Loucy (cell line): ENCODE data around the gene FMNL2.

ENCODE experiments used
- H2AFZ ChIP-seq: fragments of 200-600 bp; sonication (generic); 2 replicates; pipeline ENCODE4 v1.6.0; 2016; ENCODE audit warnings: antibody characterized with exemption, mild to moderate bottlenecking, low read length, moderate library complexity
- H3F3A ChIP-seq: fragments of 200-600 bp; 2 replicates; pipeline ENCODE4 v1.6.0; 2016; ENCODE audit warnings: antibody characterized with exemption, low read depth, mild to moderate bottlenecking
- H3K27me3 ChIP-seq: fragments of 200-600 bp; sonication (generic); 2 replicates; pipeline ENCODE4 v1.6.1; 2014; ENCODE audit warnings: low read length, mild to moderate bottlenecking; ENCODE audit not compliant: insufficient read depth, poor library complexity, severe bottlenecking
- H3K36me3 ChIP-seq: fragments of 200-600 bp; sonication (generic); 2 replicates; pipeline ENCODE4 v1.6.1; 2016; ENCODE audit warnings: low read length; ENCODE audit not compliant: insufficient read depth
- H3K4me1 ChIP-seq: fragments of 200-600 bp; sonication (generic); 2 replicates; pipeline ENCODE4 v1.5.1; 2014; ENCODE audit warnings: low read length, mild to moderate bottlenecking; ENCODE audit not compliant: insufficient read depth, poor library complexity, severe bottlenecking
- H3K4me2 ChIP-seq: fragments of 200-600 bp; sonication (generic); 2 replicates; pipeline ENCODE4 v1.6.0; 2014; ENCODE audit warnings: antibody characterized with exemption, low read length, low read depth, mild to moderate bottlenecking; ENCODE audit not compliant: poor library complexity, severe bottlenecking
- H3K4me3 ChIP-seq: fragments of 200-600 bp; sonication (generic); 2 replicates; pipeline ENCODE4 v1.5.1; 2014; ENCODE audit warnings: low read length, mild to moderate bottlenecking, mixed read lengths; ENCODE audit not compliant: poor library complexity, severe bottlenecking
- H3K79me2 ChIP-seq: fragments of 200-600 bp; sonication (generic); 2 replicates; pipeline ENCODE4 v1.6.1; 2014; ENCODE audit warnings: low read length; ENCODE audit not compliant: insufficient read depth
- H3K9ac ChIP-seq: fragments of 200-600 bp; sonication (generic); 2 replicates; pipeline ENCODE4 v1.6.0; 2014; ENCODE audit warnings: mild to moderate bottlenecking, low read depth, low read length, moderate library complexity; ENCODE audit not compliant: poor library complexity, severe bottlenecking
- H3K9me2 ChIP-seq: fragments of 200-600 bp; sonication (generic); replicated peaks from 2 replicates; pipeline ENCODE4 v1.6.1; 2016; ENCODE audit warnings: low read depth, low read length, mixed read lengths
- H3K9me3 ChIP-seq: fragments of 200-600 bp; sonication (generic); 2 replicates; pipeline ENCODE4 v1.6.1; 2014; ENCODE audit warnings: mild to moderate bottlenecking, antibody characterized with exemption, low read length, low read depth; ENCODE audit not compliant: insufficient read depth
- H4K20me1 ChIP-seq: fragments of 200-600 bp; sonication (generic); 2 replicates; pipeline ENCODE4 v1.6.0; 2014; ENCODE audit warnings: antibody characterized with exemption, low read length, mild to moderate bottlenecking; ENCODE audit not compliant: insufficient read depth, poor library complexity, severe bottlenecking
- CTCF ChIP-seq: fragments of 200-600 bp; sonication (generic); conservative IDR thresholded peaks from 2 replicates; pipeline ENCODE4 v1.5.1; 2014; ENCODE audit warnings: mild to moderate bottlenecking, antibody characterized with exemption, low read length
- EZH2phosphoT487 ChIP-seq: fragments of 200-600 bp; IDR thresholded peaks from 2 replicates; pipeline ENCODE4 v1.6.1; 2018; ENCODE audit warnings: antibody characterized with exemption, mild to moderate bottlenecking, moderate library complexity, borderline replicate concordance

The FMNL2 gene

GRCh38 chr2:152456262-152456661 is 121.3 kb downstream of the FMNL2 start:
- Histone ChIP-seq H2AFZ (no peak overlapping the region), H3F3A (no peaks in the 10 kb centered on the region), H3K4me1 (no peaks in the 10 kb centered on the region), H4K20me1 (no peaks in the 10 kb centered on the region), H3K79me2 (no peaks in the 10 kb centered on the region), H3K4me3 (no peak overlapping the region), H3K27me3 (no peaks in the 10 kb centered on the region), H3K9ac (no peak overlapping the region), H3K4me2 (no peak overlapping the region), H3K9me3 (no peaks in the 10 kb centered on the region), H3K36me3 (no peaks in the 10 kb centered on the region), H3K9me2 (no peaks in the 10 kb centered on the region)
- TF ChIP-seq CTCF: no peak
- no peak for TF ChIP-seq EZH2phosphoT487

GRCh38 chr2:152458441-152458940 is 123.5 kb downstream of the FMNL2 start:
- Histone ChIP-seq H3K9me2 (no peaks in the 10 kb centered on the region), H3K9ac (no peak overlapping the region), H3K4me2 (no peak overlapping the region), H3F3A (no peaks in the 10 kb centered on the region), H2AFZ (no peak overlapping the region), H3K4me3 (no peak overlapping the region), H3K9me3 (no peaks in the 10 kb centered on the region), H3K36me3 (no peaks in the 10 kb centered on the region), H3K4me1 (no peaks in the 10 kb centered on the region), H3K79me2 (no peaks in the 10 kb centered on the region), H4K20me1 (no peaks in the 10 kb centered on the region), H3K27me3 (no peaks in the 10 kb centered on the region)
- TF ChIP-seq CTCF (no peak), EZH2phosphoT487 (no peak)

GRCh38 chr2:152459091-152459490 is 124.1 kb downstream of the FMNL2 start:
- Histone ChIP-seq H3K79me2 (no peaks in the 10 kb centered on the region), H3K4me3 (no peak overlapping the region), H3K4me2 (no peak overlapping the region), H4K20me1 (no peaks in the 10 kb centered on the region), H3F3A (no peaks in the 10 kb centered on the region), H3K9me3 (no peaks in the 10 kb centered on the region), H2AFZ (no peak overlapping the region), H3K9me2 (no peaks in the 10 kb centered on the region), H3K27me3 (no peaks in the 10 kb centered on the region), H3K4me1 (no peaks in the 10 kb centered on the region), H3K36me3 (no peaks in the 10 kb centered on the region), H3K9ac (no peak overlapping the region)
- TF ChIP-seq CTCF (no peak), EZH2phosphoT487 (no peak)
